IMR-90 (cell line): ENCODE data around the gene SLC2A13.

Experiments
- CEBPB ChIP-seq: IDR thresholded peaks from 2 replicates; pipeline ENCODE4 v1.6.1; 2012; ENCODE audit warnings: low read depth, low read length, improper control_type of control experiment
- CTCF ChIP-seq: conservative IDR thresholded peaks from 2 replicates; pipeline ENCODE4 v1.5.1; 2012; ENCODE audit warnings: mild to moderate bottlenecking, low read depth, low read length, improper control_type of control experiment
- MAFK ChIP-seq: IDR thresholded peaks from 2 replicates; pipeline ENCODE4 v1.6.1; 2012; ENCODE audit warnings: low read depth, low read length, improper control_type of control experiment
- POLR2A ChIP-seq: IDR thresholded peaks from 2 replicates; pipeline ENCODE4 v1.6.1; 2012; ENCODE audit warnings: mild to moderate bottlenecking, low read depth, low read length
- RCOR1 ChIP-seq: IDR thresholded peaks from 2 replicates; pipeline ENCODE4 v1.6.1; 2012; ENCODE audit warnings: mild to moderate bottlenecking, low read length, improper control_type of control experiment; ENCODE audit not compliant: insufficient replicate concordance
- RFX5 ChIP-seq: IDR thresholded peaks from 2 replicates; pipeline ENCODE4 v1.8.0; 2012; ENCODE audit warnings: low read depth, mild to moderate bottlenecking, low read length, moderate library complexity
- SMC3 ChIP-seq: fragments of 150-350 bp; IDR thresholded peaks from 2 replicates; pipeline ENCODE4 v1.6.1; 2016; ENCODE audit warnings: low read depth, mild to moderate bottlenecking, antibody characterized with exemption, low read length, moderate library complexity

GRCh38 chr12:39959031-39959430 is 146.8 kb downstream of the SLC2A13 start:
- TF ChIP-seq RCOR1 (no peak), POLR2A (no peak), CTCF (no peak), SMC3 (no peak), MAFK (no peak), RFX5 (no peak), CEBPB (no peak)
